Right atrium auricular region (tissue), 2 donors: Measurements from ENCODE around the gene POP7. TPM values are rescaled to one million over a fixed set of nuclear protein-coding genes. Genes with fewer than 3 reads are reported as not detected.

Experiments
- DNase-seq: peaks from one replicate; pipeline ENCODE4 v3.0.0-alpha.2; 2019; ENCODE audit warnings: low spot score
- H3K27ac ChIP-seq, 2 donors: fragments of 200-600 bp; sonication (generic); 1 replicate in 1 of 2; 2 replicates in 1 of 2; pipeline ENCODE4 v1.5.1; 2016 to 2019
- H3K27me3 ChIP-seq, 2 donors: fragments of 200-600 bp; sonication (generic); one replicate each; pipeline versions ENCODE4 v1.5.1 to v1.6.0; 2017 to 2019
- H3K36me3 ChIP-seq: fragments of 200-600 bp; sonication (generic); one replicate; pipeline ENCODE4 v1.5.1; 2016
- H3K4me1 ChIP-seq, 2 donors: fragments of 200-600 bp; sonication (generic); one replicate each; pipeline versions ENCODE4 v1.5.1 to v1.6.0; 2017 to 2019
- H3K4me3 ChIP-seq, 2 donors: fragments of 200-600 bp; sonication (generic); 1 replicate in 1 of 2; 2 replicates in 1 of 2; pipeline ENCODE4 v1.5.1; 2017 to 2019; ENCODE audit warnings: mild to moderate bottlenecking in 1 of 2, moderate library complexity in 1 of 2
- H3K9me3 ChIP-seq, 2 donors: fragments of 200-600 bp; sonication (generic); one replicate each; pipeline ENCODE4 v1.5.1; 2019
- CTCF ChIP-seq, 2 donors: fragments of 200-600 bp; sonication (generic); IDR thresholded peaks; one replicate each; pipeline ENCODE4 v1.5.1; 2019; ENCODE audit warnings: antibody characterized with exemption in 2 of 2
- total RNA-seq, 2 donors: library from RNA; depleted of rRNA; stranded (reverse); fragments of >200 nt; gene quantifications; one replicate each; pipeline ENCODE4 v1.1.0, GENCODE V29; 2016

The POP7 gene
- total RNA-seq, 2 donors from 2014 or later, result 19.1 to 28.7 TPM

GRCh38 chr7:100682228-100682741, 23.6 kb upstream of the POP7 start:
- no peak for DNase-seq
- H3K9me3 ChIP-seq, result no peaks in the 10 kb centered on the region
- H3K27me3 ChIP-seq, result no peaks in the 10 kb centered on the region
- peaks cover 0 to 26% of the 10 kb centered on the region in 2 donors for H3K4me1 ChIP-seq
- H3K27ac ChIP-seq, result no peak overlapping the region
- TF ChIP-seq CTCF (IDR thresholded peaks at IDR 0.05), result no peak
- H3K4me3 ChIP-seq, result no peak overlapping the region
- H3K36me3 ChIP-seq, result peaks cover 93% of the 10 kb centered on the region

DNA sequence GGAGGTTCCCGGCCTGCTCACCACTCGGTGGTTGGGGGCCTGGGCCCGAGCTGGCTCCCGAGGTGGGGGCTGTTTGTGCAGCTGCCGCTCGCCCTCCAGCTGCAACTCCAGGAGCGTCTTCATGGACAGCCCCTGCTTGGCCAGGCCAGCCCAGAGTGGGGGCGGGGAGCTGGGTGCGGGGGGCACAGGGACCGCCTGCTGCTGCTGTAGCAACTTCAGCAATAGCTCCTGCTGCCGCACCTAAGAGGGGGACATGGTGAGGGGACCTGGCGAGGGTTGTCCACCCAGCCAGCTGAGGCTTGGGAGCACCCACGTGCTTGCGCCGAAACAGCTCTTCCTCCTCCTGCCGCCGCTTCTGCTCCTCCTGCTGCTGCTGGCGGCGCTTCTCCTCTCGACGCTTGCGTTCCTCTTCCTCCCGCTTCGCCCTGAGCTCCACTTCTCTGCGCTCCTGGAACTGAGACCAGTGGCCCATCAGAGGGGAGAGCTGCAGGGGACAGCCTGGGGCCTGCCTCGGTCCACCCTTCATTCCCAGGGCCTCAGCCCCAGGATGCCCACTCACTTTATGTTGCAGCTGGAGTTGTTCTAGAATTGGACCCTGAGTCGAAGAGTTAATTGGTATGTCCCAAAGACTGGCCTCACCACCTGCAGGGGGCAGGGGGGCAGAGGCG, 22.8 kb upstream of the POP7 start:
- no peaks in the 10 kb centered on the region for H3K9me3 ChIP-seq
- no peak for TF ChIP-seq CTCF (IDR thresholded peaks at IDR 0.05)
- no peak overlapping the region for H3K4me3 ChIP-seq
- H3K36me3 ChIP-seq, result peaks cover 93% of the 10 kb centered on the region
- no peak overlapping the region for H3K27ac ChIP-seq
- H3K27me3 ChIP-seq, result no peaks in the 10 kb centered on the region
- H3K4me1 ChIP-seq, result peaks cover 0 to 26% of the 10 kb centered on the region in 2 donors
- DNase-seq, result no peak

DNA sequence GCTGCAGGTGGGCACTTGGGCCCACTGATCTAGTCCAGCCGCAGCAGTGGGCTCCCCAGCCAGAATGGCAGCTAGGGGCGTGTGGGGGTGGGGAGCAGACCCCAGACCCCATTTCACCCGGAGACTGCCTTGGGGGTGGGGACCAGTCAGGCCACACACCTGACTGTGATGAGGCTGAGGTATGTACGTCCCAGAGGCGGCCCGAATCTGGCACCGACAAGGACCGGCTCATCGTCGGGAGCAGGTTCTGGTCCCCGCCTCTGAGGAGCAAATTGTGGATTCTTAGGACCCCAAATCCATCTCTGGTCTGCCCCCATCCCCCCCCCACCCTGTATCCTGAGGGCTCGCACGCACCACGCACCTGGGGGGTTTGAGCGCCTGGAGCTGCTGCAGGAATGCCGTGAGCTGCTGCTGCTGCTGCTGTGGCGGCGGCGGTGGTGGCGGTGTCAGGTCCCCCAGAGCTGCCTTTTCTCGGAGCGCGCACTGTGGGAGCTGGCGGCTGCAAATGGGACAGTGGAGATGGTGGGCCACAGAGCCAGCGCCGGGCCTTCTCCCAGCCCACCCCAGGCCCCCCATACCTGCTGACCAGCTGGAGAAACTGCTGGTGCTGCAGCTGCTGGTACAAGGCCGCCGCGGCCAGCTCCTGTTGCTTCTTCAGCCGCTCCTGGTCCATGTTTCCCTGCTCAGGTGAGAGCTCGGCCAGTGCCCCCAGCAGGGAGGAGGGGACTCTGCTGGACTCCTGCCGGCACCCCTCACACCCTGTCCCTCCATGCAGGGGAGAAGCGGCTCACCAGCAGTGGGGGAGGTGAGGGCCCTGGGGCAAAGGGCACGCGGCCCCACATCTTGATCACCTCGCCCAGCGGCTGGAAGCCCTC, 22.0 kb upstream of the POP7 start:
- DNase-seq, result no peak
- H3K27ac ChIP-seq, result no peak overlapping the region
- peaks cover 92% of the 10 kb centered on the region for H3K36me3 ChIP-seq
- H3K27me3 ChIP-seq, result no peaks in the 10 kb centered on the region
- H3K4me1 ChIP-seq, result peaks cover 0 to 26% of the 10 kb centered on the region in 2 donors
- H3K4me3 ChIP-seq, result no peak overlapping the region
- no peak for TF ChIP-seq CTCF (IDR thresholded peaks at IDR 0.05)
- H3K9me3 ChIP-seq, result no peaks in the 10 kb centered on the region

GRCh38 chr7:100684534-100685042, 21.3 kb upstream of the POP7 start:
- no peaks in the 10 kb centered on the region for H3K9me3 ChIP-seq
- no peak for TF ChIP-seq CTCF (IDR thresholded peaks at IDR 0.05)
- DNase-seq, result no peak
- peaks cover 85% of the 10 kb centered on the region for H3K36me3 ChIP-seq
- no peaks in the 10 kb centered on the region for H3K27me3 ChIP-seq
- peaks cover 0 to 27% of the 10 kb centered on the region in 2 donors for H3K4me1 ChIP-seq
- H3K4me3 ChIP-seq, result no peak overlapping the region
- no peak overlapping the region for H3K27ac ChIP-seq

DNA sequence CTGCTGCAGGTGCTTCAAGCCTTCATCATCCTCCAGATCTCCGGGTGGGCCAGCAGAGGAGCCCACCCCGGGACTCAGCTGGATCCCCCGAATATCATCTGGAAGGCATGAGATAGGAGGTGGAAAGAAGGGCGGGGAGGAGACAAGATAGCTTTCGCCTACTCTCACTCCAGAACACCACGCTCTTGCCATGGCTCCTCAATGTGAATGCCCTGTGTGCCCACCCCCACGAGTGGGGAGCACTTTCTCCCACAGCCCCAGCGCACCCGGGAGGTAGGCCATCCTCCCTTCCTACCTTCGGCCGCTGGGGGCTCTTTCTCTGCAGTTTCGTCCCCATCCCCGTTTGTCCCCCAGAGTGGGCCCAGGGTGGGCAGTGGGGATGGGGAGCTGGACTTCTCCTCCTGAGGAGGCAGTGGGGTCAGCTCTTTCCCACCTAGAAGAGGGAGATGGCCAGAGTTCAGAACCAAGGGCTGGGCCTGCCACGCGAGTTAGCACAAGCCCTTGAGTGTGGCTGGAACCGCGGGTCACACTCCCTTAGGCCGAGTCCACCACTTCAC, 20.8 kb upstream of the POP7 start:
- no peak for DNase-seq
- peaks cover 82% of the 10 kb centered on the region for H3K36me3 ChIP-seq
- TF ChIP-seq CTCF (IDR thresholded peaks at IDR 0.05), result no peak

More for the DNA sequence above, 20.8 kb upstream of the POP7 start:
- Histone ChIP-seq H3K4me1 (peaks cover 0 to 29% of the 10 kb centered on the region in 2 donors), H3K4me3 (no peak overlapping the region), H3K27me3 (no peaks in the 10 kb centered on the region), H3K9me3 (no peaks in the 10 kb centered on the region), H3K27ac (no peak overlapping the region)
